Mesothelial cell of epicardium (in vitro differentiated cells): ENCODE results near the gene DGCR8. TPM values are rescaled to one million over a fixed set of nuclear protein-coding genes. Genes with fewer than 3 reads are reported as not detected.

Experiments used
- DNase-seq, 2 experiments: peaks; one replicate each; pipeline ENCODE4 v3.0.0; 2021; ENCODE audit warnings: low spot score in 2 of 2; ENCODE audit not compliant: unreplicated experiment in 2 of 2
- H3K27ac Mint-ChIP-seq: 2 replicates; pipeline ENCODE4 v1.8.0; 2021; ENCODE audit warnings: mixed read lengths
- H3K27me3 Mint-ChIP-seq: 2 replicates; pipeline ENCODE4 v1.8.0; 2021; ENCODE audit warnings: low read depth, mixed read lengths
- H3K36me3 Mint-ChIP-seq: 2 replicates; pipeline ENCODE4 v1.8.0; 2021; ENCODE audit warnings: mixed read lengths
- H3K4me1 Mint-ChIP-seq: 2 replicates; pipeline ENCODE4 v1.8.0; 2021; ENCODE audit warnings: mixed read lengths
- H3K4me3 Mint-ChIP-seq: 2 replicates; pipeline ENCODE4 v1.8.0; 2021; ENCODE audit warnings: mild to moderate bottlenecking, moderate library complexity, mixed read lengths
- H3K9me3 Mint-ChIP-seq: 2 replicates; pipeline ENCODE4 v1.8.0; 2021; ENCODE audit warnings: mixed read lengths
- total RNA-seq: library from RNA; stranded (reverse); gene quantifications from 3 replicates; pipeline ENCODE4 v1.2.1, GENCODE V29; 2021
- TF ChIP-seq, protein P1 (sequence below): fragments of 200-600 bp; sonication (generic); IDR thresholded peaks from one replicate; pipeline ENCODE4 v1.5.0; 2021; ENCODE audit warnings: antibody characterized with exemption; ENCODE audit not compliant: unreplicated experiment

DGCR8 gene
- total RNA-seq, 1 donor from 2014 or later, result 71.5 TPM

- Mint-ChIP-seq H3K4me1 (no peaks in the 10 kb centered on the region), H3K9me3 (no peaks in the 10 kb centered on the region), H3K27ac (no peak overlapping the region), H3K27me3 (no peaks in the 10 kb centered on the region), H3K4me3 (no peak overlapping the region), H3K36me3 (peaks cover 17% of the 10 kb centered on the region)
- DNase-seq, result no peak
- TF ChIP-seq, protein P1, sequence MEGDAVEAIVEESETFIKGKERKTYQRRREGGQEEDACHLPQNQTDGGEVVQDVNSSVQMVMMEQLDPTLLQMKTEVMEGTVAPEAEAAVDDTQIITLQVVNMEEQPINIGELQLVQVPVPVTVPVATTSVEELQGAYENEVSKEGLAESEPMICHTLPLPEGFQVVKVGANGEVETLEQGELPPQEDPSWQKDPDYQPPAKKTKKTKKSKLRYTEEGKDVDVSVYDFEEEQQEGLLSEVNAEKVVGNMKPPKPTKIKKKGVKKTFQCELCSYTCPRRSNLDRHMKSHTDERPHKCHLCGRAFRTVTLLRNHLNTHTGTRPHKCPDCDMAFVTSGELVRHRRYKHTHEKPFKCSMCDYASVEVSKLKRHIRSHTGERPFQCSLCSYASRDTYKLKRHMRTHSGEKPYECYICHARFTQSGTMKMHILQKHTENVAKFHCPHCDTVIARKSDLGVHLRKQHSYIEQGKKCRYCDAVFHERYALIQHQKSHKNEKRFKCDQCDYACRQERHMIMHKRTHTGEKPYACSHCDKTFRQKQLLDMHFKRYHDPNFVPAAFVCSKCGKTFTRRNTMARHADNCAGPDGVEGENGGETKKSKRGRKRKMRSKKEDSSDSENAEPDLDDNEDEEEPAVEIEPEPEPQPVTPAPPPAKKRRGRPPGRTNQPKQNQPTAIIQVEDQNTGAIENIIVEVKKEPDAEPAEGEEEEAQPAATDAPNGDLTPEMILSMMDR, result no peak
Observed at GRCh38 chr22:20106849-20107237, 26.8 kb downstream of the DGCR8 start.

DNA sequence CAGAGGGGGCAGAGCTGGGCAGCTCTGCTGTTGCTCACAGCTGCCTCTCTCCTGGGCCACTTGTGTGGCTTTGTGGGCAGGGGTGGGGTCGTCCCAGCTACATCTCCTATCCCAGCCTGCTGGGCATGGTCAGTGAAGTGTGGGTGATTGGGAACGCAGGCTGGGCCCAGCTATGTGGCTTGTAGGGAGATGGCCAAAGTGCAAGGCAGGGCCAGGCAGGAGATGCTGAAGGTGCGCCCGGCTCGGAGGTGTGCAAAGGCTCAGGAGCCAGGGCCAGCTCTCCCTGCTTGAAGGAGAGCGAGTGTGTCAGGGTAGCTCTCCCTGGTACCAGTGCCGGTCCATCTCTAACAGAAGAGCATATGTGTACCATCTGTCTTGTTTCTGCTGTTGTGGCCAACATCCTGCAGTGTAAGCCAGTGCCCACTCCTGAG is 27.4 kb downstream of the DGCR8 start:
- Mint-ChIP-seq H3K36me3 (peaks cover 19% of the 10 kb centered on the region), H3K27me3 (no peaks in the 10 kb centered on the region), H3K27ac (no peak overlapping the region), H3K4me3 (no peak overlapping the region), H3K4me1 (no peaks in the 10 kb centered on the region), H3K9me3 (no peaks in the 10 kb centered on the region)
- DNase-seq, result no peak
- TF ChIP-seq, protein P1, result no peak

GRCh38 chr22:20107951-20108756 is 28.1 kb downstream of the DGCR8 start:
- TF ChIP-seq, protein P1, result no peak
- no peak overlapping the region for H3K27ac Mint-ChIP-seq
- DNase-seq, result no peak
- no peaks in the 10 kb centered on the region for H3K9me3 Mint-ChIP-seq
- no peaks in the 10 kb centered on the region for H3K4me1 Mint-ChIP-seq
- H3K4me3 Mint-ChIP-seq, result no peak overlapping the region
- no peaks in the 10 kb centered on the region for H3K27me3 Mint-ChIP-seq
- H3K36me3 Mint-ChIP-seq, result peaks cover 16% of the 10 kb centered on the region

DNA sequence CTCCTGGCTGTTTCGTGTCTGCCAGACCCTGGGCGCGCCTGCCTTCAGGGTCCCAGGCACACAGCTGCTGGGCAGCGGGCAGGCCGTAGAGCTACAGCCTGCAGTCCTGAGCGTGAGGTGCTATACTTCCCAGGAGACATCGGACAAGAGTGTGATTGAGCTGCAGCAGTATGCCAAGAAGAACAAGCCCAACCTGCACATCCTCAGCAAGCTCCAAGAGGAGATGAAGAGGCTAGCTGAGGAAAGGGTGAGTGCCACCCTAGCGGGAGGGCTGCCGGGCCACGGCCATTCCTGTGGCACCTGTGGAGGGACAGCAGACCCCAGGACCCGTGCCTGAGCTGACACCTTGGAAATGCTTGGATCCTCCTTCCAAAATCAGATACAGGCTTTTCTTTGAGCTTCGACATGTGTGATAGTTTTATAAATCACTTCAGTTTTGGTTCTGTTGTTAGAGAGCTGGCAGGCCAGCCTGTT is 28.8 kb downstream of the DGCR8 start:
- Mint-ChIP-seq H3K27ac (no peak overlapping the region), H3K27me3 (no peaks in the 10 kb centered on the region), H3K9me3 (no peaks in the 10 kb centered on the region), H3K4me1 (no peaks in the 10 kb centered on the region), H3K4me3 (no peak overlapping the region), H3K36me3 (peaks cover 14% of the 10 kb centered on the region)
- DNase-seq, result no peak
- TF ChIP-seq, protein P1, result no peak

GRCh38 chr22:20109411-20110358 is 29.6 kb downstream of the DGCR8 start:
- Mint-ChIP-seq H3K4me3 (no peak overlapping the region), H3K36me3 (peaks cover 16% of the 10 kb centered on the region), H3K4me1 (no peaks in the 10 kb centered on the region), H3K27ac (no peak overlapping the region), H3K27me3 (no peaks in the 10 kb centered on the region), H3K9me3 (no peaks in the 10 kb centered on the region)
- DNase-seq, result no peak
- TF ChIP-seq, protein P1, result no peak
